Fibroblast of pulmonary artery (primary cell): ENCODE results near the gene TMEM235.

ENCODE experiments used
- DNase-seq: peaks from one replicate; pipeline ENCODE4 v3.0.0-alpha.2; 2010; ENCODE audit warnings: low read depth
- H3K4me3 ChIP-seq: replicated peaks from 2 replicates; pipeline ENCODE4 v1.5.1; 2011; ENCODE audit warnings: low read depth, mild to moderate bottlenecking, control low read depth, low read length, moderate library complexity
- TF ChIP-seq, protein P1 (sequence below): IDR thresholded peaks from 2 replicates; pipeline ENCODE4 v1.5.1; 2011; ENCODE audit warnings: mild to moderate bottlenecking, control low read depth, low read length, inconsistent platforms; ENCODE audit errors: missing control alignments

Gene TMEM235

DNA sequence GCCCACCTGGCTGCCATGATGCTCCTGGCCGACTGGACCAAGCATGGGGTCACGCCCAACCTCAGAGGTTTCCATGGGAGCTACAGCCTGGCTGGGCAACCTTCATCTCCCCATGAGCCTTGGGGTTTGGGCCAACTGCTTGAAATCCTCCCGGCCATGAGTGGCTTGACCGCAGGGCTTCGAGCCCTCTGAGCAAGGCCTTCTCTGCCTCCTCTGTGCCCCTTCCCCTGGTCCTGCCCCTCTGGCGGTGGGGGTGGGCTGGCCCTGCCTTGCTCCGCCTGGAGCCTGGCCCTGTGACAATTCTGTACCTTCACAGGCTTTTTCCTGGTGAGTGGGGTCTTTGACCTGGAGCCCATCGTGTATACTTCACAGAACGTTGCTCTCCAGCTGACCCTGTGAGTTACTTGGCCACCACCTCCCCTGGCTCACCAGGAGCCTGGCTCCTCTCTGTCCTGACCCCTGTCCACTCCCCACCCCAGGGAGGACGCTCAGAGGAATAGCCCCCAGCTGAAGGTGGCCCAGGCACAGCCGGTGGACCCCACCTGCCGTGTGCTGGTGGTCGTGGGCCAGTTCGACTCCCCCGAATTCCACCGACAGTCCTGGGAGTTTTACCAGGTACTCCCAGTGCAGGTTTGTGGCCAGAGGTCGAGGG is 26.2 kb upstream of the TMEM235 start:
- no peak overlapping the region for H3K4me3 ChIP-seq
- DNase-seq, result no peak
- TF ChIP-seq, protein P1, sequence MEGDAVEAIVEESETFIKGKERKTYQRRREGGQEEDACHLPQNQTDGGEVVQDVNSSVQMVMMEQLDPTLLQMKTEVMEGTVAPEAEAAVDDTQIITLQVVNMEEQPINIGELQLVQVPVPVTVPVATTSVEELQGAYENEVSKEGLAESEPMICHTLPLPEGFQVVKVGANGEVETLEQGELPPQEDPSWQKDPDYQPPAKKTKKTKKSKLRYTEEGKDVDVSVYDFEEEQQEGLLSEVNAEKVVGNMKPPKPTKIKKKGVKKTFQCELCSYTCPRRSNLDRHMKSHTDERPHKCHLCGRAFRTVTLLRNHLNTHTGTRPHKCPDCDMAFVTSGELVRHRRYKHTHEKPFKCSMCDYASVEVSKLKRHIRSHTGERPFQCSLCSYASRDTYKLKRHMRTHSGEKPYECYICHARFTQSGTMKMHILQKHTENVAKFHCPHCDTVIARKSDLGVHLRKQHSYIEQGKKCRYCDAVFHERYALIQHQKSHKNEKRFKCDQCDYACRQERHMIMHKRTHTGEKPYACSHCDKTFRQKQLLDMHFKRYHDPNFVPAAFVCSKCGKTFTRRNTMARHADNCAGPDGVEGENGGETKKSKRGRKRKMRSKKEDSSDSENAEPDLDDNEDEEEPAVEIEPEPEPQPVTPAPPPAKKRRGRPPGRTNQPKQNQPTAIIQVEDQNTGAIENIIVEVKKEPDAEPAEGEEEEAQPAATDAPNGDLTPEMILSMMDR, result no peak

DNA sequence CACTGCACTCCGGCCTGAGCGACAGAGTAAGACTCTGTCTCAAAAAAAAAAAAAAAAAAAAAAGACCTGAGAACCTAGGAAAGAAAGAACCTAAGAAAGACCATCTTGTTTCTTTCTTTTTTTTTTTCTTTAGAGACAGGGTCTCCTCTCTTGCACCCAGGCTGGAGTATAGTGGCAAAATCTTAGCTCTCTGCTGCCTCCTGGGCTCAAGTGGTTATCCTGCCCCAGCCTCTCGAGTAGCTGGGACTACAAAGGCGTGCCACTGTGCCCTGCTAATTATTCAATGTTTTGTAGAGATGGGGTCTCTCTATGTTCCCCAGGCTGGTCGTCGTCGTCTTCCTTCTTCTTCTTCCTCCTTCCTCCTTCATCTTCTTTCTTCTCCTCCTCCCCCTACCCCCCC is 25.1 kb upstream of the TMEM235 start:
- no peak for DNase-seq
- H3K4me3 ChIP-seq, result no peak overlapping the region
- TF ChIP-seq, protein P1, result no peak

DNA sequence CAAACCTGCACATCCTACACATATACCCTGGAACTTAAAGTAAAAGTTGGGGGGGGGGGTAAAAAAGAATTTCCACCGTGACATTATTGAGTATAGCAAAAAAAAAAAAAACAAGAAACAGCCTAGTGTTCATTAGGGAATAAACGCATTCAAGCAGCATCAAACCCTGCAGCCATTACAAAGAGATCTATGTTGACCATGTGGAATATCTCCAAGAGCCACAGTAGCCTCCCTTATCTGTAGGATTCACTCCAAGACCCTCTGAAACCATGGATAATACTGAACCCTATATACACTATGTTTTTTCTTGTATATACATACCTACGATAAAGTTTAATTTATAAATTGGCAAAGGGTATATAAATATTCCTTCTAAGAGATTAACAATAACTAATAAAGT is 22.9 kb upstream of the TMEM235 start:
- no peak for DNase-seq
- TF ChIP-seq, protein P1, result no peak

DNA sequence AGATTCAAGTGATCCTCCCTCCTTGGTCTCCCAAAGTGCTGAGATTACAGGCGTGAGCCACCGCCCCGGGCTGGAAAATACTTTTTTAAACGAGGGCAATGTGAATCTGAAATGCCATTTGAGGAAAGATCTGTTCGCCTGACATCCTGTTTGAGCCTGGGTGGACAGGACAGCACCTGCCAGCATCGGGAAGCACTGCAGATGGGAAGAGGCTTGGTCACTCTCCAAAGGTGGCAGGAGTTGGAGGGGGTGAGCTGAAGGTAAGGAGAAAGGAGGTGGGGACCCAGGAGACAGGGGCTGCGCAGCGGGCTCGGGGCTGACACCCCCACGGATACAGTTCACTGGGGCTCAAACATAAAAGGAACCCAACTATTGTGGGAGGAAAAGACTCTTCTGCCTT is 21.3 kb upstream of the TMEM235 start:
- TF ChIP-seq, protein P1, result no peak
- DNase-seq, result no peak

More for the DNA sequence above, 22.9 kb upstream of the TMEM235 start:
- H3K4me3 ChIP-seq, result no peak overlapping the region

DNA sequence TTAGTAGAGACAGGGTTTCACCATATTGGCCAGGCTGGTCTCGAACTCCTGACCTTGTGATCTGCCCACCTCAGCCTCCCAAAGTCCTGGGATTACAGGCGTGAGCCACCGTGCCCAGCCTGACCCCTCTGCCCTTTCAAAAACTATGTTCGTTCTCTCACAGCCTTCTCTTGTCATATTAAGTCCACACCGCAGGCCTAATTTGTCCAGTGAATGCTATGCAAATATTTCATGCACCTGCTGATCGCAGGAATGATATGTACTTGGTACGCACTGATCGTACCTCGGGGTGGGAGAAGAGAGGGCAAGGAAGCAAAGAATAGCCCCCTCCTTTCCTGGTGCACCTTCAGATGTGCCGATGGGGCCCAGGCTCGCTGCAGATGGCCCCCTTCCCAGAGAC is 20.4 kb upstream of the TMEM235 start:
- DNase-seq, result no peak
- TF ChIP-seq, protein P1, result no peak
- no peak overlapping the region for H3K4me3 ChIP-seq

More for the DNA sequence above, 21.3 kb upstream of the TMEM235 start:
- H3K4me3 ChIP-seq, result no peak overlapping the region

DNA sequence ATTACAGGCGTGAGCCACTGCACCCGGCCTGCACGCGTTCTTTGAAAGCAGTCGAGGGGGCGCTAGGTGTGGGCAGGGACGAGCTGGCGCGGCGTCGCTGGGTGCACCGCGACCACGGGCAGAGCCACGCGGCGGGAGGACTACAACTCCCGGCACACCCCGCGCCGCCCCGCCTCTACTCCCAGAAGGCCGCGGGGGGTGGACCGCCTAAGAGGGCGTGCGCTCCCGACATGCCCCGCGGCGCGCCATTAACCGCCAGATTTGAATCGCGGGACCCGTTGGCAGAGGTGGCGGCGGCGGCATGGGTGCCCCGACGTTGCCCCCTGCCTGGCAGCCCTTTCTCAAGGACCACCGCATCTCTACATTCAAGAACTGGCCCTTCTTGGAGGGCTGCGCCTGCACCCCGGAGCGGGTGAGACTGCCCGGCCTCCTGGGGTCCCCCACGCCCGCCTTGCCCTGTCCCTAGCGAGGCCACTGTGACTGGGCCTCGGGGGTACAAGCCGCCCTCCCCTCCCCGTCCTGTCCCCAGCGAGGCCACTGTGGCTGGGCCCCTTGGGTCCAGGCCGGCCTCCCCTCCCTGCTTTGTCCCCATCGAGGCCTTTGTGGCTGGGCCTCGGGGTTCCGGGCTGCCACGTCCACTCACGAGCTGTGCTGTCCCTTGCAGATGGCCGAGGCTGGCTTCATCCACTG is 17.3 kb upstream of the TMEM235 start, which contains the start of gene BIRC5:
Gene BIRC5, plus strand, starts transcription at position 238 of the 690 bp plus-strand sequence. Its CDS starts 64 bp downstream, at position 302.
- DNase-seq, result peak; percentile 84
- TF ChIP-seq, protein P1, result no peak
- H3K4me3 ChIP-seq, result peak within 1 kb of the TSS; percentile 74
